K562 (cell line): ENCODE results near the gene PCAT6. TPM values are rescaled to one million over a fixed set of nuclear protein-coding genes. Genes with fewer than 3 reads are reported as not detected.

Experiments used
- ARHGAP35 ChIP-seq: fragments of 450-650 bp; IDR thresholded peaks from 2 replicates; pipeline ENCODE4 v1.6.1; 2018; ENCODE audit not compliant: partially characterized antibody
- BCLAF1 ChIP-seq, 2 experiments: fragments of 450-650 bp in 1 of 2; IDR thresholded peaks; 2 replicates each; pipeline ENCODE4 v1.6.1; 2011 to 2017; ENCODE audit warnings: low read depth in 2 of 2, antibody characterized with exemption in 1 of 2, borderline replicate concordance in 1 of 2, low read length in 1 of 2, mild to moderate bottlenecking in 1 of 2, mixed read lengths in 1 of 2; ENCODE audit not compliant: control insufficient read depth in 1 of 2
- FOS ChIP-seq: IDR thresholded peaks from 3 replicates; pipeline ENCODE4 v1.6.1; 2011; ENCODE audit not compliant: insufficient read length; ENCODE audit errors: extremely low read depth
- GTF2B ChIP-seq: IDR thresholded peaks from 2 replicates; pipeline ENCODE4 v1.6.1; 2011; ENCODE audit not compliant: insufficient read length; ENCODE audit errors: extremely low read depth
- HSF4 ChIP-seq: fragments of 250-450 bp; sonication (Bioruptor Pico); IDR thresholded peaks from 2 replicates; pipeline ENCODE4 v2.1.2; 2022; ENCODE audit warnings: mild to moderate bottlenecking, moderate library complexity, borderline replicate concordance
- JUN ChIP-seq, 2 experiments: sonication (generic) in 1 of 2; formaldehyde crosslinking in 1 of 2; IDR thresholded peaks; 2 replicates each; pipeline versions ENCODE4 v1.6.1 to v1.8.0; 2012 to 2022; ENCODE audit warnings: borderline replicate concordance in 2 of 2, mild to moderate bottlenecking in 2 of 2, improper control_type of control experiment in 1 of 2, low read depth in 1 of 2, low read length in 1 of 2, missing genetic modification reagents in 1 of 2
- KDM2B ChIP-seq: fragments of 250-450 bp; sonication (Bioruptor Pico); IDR thresholded peaks from 2 replicates; pipeline ENCODE4 v1.8.0; 2021; ENCODE audit warnings: mild to moderate bottlenecking, moderate library complexity
- KHSRP ChIP-seq: fragments of 450-650 bp; IDR thresholded peaks from 2 replicates; pipeline ENCODE4 v1.6.1; 2017
- LCOR ChIP-seq: sonication (generic); formaldehyde crosslinking; IDR thresholded peaks from 2 replicates; pipeline ENCODE4 v1.8.0; 2022; ENCODE audit warnings: mild to moderate bottlenecking, missing genetic modification reagents
- SMARCE1 ChIP-seq: fragments of 450-650 bp; IDR thresholded peaks from 2 replicates; pipeline ENCODE4 v1.7.1; 2016; ENCODE audit warnings: mild to moderate bottlenecking
- SRF ChIP-seq, 2 experiments: fragments of 250-450, 450-650 bp in 1 of 2; sonication (Bioruptor Pico) in 1 of 2; sonication (generic) in 1 of 2; formaldehyde crosslinking; IDR thresholded peaks; 2 replicates each; pipeline versions ENCODE4 v1.5.0 to v1.5.1; 2020 to 2022; ENCODE audit warnings: mild to moderate bottlenecking in 1 of 2, missing genetic modification reagents in 1 of 2
- ZNF511 ChIP-seq: sonication (generic); formaldehyde crosslinking; IDR thresholded peaks from 2 replicates; pipeline ENCODE4 v1.8.0; 2022; ENCODE audit warnings: mild to moderate bottlenecking, missing genetic modification reagents
- polyA plus RNA-seq, 8 experiments: library from polyadenylated mRNA; depleted of rRNA in 4 of 8; stranded (reverse) in 5 of 8; unstranded in 3 of 8; fragments of >200 nt; fragmentation: Nextera tagmentation in 2 of 8; fragmentation: Illumina TruSeq in 1 of 8; extraction: Ambion mirVana in 2 of 8; extraction: Trizol in 1 of 8; gene quantifications; 2 replicates each; pipeline versions ENCODE4 v1.2.1 to v1.2.3, GENCODE V29; 2011 to 2014; ENCODE audit warnings: inconsistent platforms in 1 of 8, missing spikeins in 1 of 8
- total RNA-seq, 7 experiments: library from RNA; depleted of rRNA in 6 of 7; stranded (reverse); fragments of >200 nt in 6 of 7; fragmentation: Illumina TruSeq in 2 of 7; extraction: Trizol in 2 of 7; gene quantifications; 2 replicates each; pipeline versions ENCODE4 v1.2.1 to v1.2.3, GENCODE V29; 2011 to 2021; ENCODE audit warnings: low replicate concordance in 1 of 7
- TF ChIP-seq, protein P1 (sequence below), 2 experiments: IDR thresholded peaks in 1 of 2; conservative IDR thresholded peaks in 1 of 2; 2 replicates each; pipeline ENCODE4 v1.6.1; 2016; ENCODE audit warnings: low read depth in 2 of 2, mild to moderate bottlenecking in 1 of 2, missing compliant biosample characterization in 1 of 2, missing genetic modification characterization in 1 of 2, moderate library complexity in 1 of 2
- TF ChIP-seq, protein P2 (sequence below): fragments of 250-450 bp; sonication (Bioruptor Pico); IDR thresholded peaks from 2 replicates; pipeline ENCODE4 v1.6.1; 2021; ENCODE audit warnings: mild to moderate bottlenecking
- TF ChIP-seq, protein P3 (sequence below), 2 experiments: fragments of 200-800 bp in 1 of 2; sonication (Bioruptor generic) in 1 of 2; sonication (generic) in 1 of 2; formaldehyde crosslinking in 1 of 2; IDR thresholded peaks in 1 of 2; conservative IDR thresholded peaks in 1 of 2; 2 replicates each; pipeline versions ENCODE4 v1.5.0 to v1.6.1; 2016 to 2020; ENCODE audit warnings: missing compliant biosample characterization in 1 of 2, missing genetic modification characterization in 1 of 2, missing genetic modification reagents in 1 of 2

PCAT6 gene
- total and polyA plus RNA-seq, 9 of the 15 experiments (the other 6 are each of a cell fraction or from before 2014, with no cell fraction given), result 0.25 to 2.4 (median 0.54) TPM; not detected in 1

GRCh38 chr1:202802998-202803932 lies 7.5 kb upstream of the PCAT6 start (continued):
- TF ChIP-seq, protein P1, sequence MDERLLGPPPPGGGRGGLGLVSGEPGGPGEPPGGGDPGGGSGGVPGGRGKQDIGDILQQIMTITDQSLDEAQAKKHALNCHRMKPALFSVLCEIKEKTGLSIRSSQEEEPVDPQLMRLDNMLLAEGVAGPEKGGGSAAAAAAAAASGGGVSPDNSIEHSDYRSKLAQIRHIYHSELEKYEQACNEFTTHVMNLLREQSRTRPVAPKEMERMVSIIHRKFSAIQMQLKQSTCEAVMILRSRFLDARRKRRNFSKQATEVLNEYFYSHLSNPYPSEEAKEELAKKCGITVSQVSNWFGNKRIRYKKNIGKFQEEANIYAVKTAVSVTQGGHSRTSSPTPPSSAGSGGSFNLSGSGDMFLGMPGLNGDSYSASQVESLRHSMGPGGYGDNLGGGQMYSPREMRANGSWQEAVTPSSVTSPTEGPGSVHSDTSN (CRISPR knock-in tag; IDR thresholded peaks at IDR 0.05; ENCODE audit: low read depth), result no peak
- TF ChIP-seq, protein P1 (tag; conservative IDR thresholded peaks at IDR 0.05; ENCODE audit: low read depth), result no peak; the same call in 1 of the 2 replicates
- TF ChIP-seq ZNF511 (CRISPR knock-in tag) (no peak), SMARCE1 (peak; percentile 73), LCOR (CRISPR knock-in tag) (no peak), BCLAF1 (IDR thresholded peaks at IDR 0.05; ENCODE audit: borderline replicate concordance in 1 of 2, control insufficient read depth in 1 of 2, low read depth in 2 of 2, low read length in 1 of 2) (no peak), GTF2B (no peak), KHSRP (no peak), SRF (CRISPR knock-in tag; IDR thresholded peaks at IDR 0.05) (no peak), JUN (IDR thresholded peaks at IDR 0.05; ENCODE audit: borderline replicate concordance, low read depth, low read length) (0 out of 2 replicates have a peak, but pooled peaks have one; percentile 14), JUN (CRISPR knock-in tag; IDR thresholded peaks at IDR 0.05; ENCODE audit: borderline replicate concordance) (no peak), ARHGAP35 (no peak), KDM2B (CRISPR knock-in tag) (no peak), FOS (no peak), HSF4 (CRISPR knock-in tag) (no peak)
- TF ChIP-seq, protein P2, sequence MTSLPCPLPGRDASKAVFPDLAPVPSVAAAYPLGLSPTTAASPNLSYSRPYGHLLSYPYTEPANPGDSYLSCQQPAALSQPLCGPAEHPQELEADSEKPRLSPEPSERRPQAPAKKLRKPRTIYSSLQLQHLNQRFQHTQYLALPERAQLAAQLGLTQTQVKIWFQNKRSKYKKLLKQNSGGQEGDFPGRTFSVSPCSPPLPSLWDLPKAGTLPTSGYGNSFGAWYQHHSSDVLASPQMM (CRISPR knock-in tag), result no peak
- TF ChIP-seq, protein P3, sequence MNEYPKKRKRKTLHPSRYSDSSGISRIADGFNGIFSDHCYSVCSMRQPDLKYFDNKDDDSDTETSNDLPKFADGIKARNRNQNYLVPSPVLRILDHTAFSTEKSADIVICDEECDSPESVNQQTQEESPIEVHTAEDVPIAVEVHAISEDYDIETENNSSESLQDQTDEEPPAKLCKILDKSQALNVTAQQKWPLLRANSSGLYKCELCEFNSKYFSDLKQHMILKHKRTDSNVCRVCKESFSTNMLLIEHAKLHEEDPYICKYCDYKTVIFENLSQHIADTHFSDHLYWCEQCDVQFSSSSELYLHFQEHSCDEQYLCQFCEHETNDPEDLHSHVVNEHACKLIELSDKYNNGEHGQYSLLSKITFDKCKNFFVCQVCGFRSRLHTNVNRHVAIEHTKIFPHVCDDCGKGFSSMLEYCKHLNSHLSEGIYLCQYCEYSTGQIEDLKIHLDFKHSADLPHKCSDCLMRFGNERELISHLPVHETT (CRISPR knock-in tag; conservative IDR thresholded peaks at IDR 0.05 in 1 of 2, IDR thresholded peaks at IDR 0.05 in 1 of 2), result no peak
